SKM-1 treated with dmso at 0.1 percent for 144 hours (cell line): ENCODE measurements around the gene IFT52.

Experiments
- DNase-seq: peaks from one replicate; lab custom pipeline; 2025; ENCODE audit not compliant: unreplicated experiment; lab: John Stamatoyannopoulos, UW

The IFT52 gene

DNA sequence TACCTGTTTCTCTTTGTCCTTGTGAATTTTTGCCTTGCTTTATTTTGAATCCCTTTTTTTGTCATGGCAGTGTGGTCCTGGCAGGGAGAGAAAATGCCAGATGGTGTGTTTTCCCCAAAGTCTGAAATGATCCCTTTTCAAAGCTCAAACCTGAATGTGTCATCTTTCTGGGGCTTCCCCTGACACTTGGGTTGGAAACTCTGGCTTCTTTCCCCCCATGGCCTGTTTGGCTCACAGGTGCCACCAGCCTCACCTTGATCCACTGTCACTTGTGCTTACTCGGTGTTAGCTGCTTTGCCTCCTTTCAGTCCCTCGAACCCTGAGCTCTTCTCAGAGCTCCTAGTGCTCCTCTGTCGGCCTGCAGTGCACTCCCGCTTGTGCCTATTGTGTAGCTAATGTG is 98.4 kb downstream of the IFT52 start:
- DNase-seq = no peak

DNA sequence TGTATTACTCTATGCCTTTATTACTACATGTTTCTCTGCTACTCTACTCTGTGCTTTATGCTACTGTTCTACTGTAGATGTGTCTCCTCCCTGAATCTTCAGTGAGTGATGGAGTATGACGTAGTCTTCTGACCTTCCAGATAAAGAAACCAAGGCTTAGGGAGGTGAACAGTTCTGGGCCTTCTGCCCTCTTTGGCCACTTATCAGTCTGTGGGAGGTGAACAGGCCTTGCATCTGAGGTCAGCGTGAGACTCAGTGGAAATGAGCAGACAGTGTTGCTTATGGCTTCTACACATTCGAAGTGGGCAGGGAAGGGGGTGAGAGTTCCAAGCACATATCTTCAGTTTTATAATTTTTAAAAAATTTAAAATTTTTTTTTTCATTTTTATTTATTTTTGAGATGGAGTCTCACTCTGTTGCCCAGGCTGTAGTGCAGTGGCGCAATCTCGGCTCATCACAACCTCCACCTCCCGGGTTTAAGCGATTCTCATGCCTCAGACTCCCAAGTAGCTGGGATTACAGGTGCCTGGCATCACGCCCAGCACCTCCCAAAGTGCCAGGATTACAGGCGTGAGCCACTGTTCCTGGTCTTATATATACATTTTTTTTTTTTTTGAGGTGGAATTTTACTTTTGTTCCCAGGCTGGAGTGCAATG is 100.3 kb downstream of the IFT52 start:
- DNase-seq = no peak

DNA sequence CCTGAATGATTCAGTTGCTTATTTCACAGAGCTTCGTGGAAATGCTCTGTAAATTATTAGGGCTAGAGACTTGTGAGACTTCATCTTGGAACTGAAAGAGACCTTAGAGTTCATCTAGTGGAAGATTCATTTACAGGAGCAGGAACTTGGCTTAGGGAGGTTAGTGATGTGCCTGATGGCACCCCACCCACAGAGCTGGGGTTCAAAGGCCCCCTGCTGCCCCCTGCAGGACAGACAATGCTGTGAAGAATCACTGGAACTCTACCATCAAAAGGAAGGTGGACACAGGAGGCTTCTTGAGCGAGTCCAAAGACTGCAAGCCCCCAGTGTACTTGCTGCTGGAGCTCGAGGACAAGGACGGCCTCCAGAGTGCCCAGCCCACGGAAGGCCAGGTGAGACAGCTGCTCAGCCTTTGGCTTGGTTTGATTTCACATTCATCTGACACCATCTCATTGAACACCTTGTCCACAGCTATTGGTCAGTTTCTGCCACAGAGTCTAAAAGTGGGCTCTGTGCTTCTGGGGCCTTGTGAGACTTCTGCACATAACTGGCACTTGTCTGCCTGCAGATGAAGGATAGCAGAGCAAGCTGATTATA is 101.3 kb downstream of the IFT52 start:
- peak; percentile 48 for DNase-seq

DNA sequence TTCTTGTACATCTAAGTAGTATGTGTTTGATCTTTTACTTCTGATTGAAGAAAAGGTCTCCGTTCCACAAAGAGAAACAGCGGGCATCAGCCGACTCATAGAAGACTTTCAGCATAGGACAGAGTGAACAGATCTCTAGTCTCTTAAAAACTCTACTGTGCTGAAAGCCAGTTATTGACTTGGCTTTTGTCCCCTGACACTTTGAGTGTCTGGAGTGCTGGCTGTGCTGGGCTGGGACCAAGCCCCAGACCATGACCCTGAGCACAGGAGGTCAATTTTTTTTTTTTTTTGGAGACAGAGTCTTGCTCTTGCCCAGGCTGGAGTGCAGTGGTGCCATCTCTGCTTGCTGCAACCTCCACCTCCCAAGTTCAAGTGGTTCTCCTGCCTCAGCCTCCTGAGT is 104.0 kb downstream of the IFT52 start:
- DNase-seq = no peak

DNA sequence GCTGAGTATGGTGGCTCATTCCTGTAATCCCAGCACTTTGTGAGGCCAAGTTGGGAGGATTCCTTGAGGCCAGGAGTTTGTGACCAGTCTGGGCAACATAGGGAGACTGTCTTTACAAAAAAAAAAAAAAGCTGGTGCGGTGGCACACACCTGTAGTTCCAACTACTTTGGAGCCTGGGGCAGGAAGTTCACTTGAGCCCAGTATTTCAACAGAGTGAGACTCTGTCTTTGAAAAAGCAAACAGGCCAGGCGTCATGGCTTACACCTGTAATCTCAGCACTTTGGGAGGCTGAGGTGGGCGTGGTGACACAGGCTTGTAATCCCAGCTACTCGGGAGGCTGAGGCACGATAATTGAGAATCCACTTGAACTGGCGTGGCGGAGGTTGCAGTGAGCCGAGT is 104.8 kb downstream of the IFT52 start:
- DNase-seq = no peak
